Tibial nerve (tissue), 4 donors: Measurements from ENCODE around the gene MFSD11.

Experiments used
- CTCF ChIP-seq, 5 experiments: fragments of 200-600 bp in 3 of 5; fragments of 450-650 bp in 2 of 5; sonication (generic) in 3 of 5; IDR thresholded peaks; one replicate each; pipeline ENCODE4 v1.5.1; 2016 to 2019; ENCODE audit warnings: antibody characterized with exemption in 5 of 5, mild to moderate bottlenecking in 3 of 5, moderate library complexity in 2 of 5
- EP300 ChIP-seq, 2 donors: sonication (generic); formaldehyde crosslinking; IDR thresholded peaks; one replicate each; pipeline ENCODE4 v1.6.1; 2017; ENCODE audit warnings: antibody characterized with exemption in 2 of 2, mild to moderate bottlenecking in 1 of 2
- POLR2A ChIP-seq, 2 donors: fragments of 450-650 bp; IDR thresholded peaks; one replicate each; pipeline ENCODE4 v1.6.1; 2017; ENCODE audit warnings: antibody characterized with exemption in 2 of 2, mild to moderate bottlenecking in 2 of 2, moderate library complexity in 2 of 2

- TF ChIP-seq CTCF (IDR thresholded peaks at IDR 0.05) (no peak), EP300 (IDR thresholded peaks at IDR 0.05) (no peak), POLR2A (IDR thresholded peaks at IDR 0.05) (no peak)
Measured at GRCh38 chr17:76758570-76758969, 20.7 kb downstream of the MFSD11 start.
